HG02884 (cell line): ENCODE data around the gene TMEM178A.
"Not testable (repeated sequence)": the region's sequence is repeated elsewhere in the genome, so short reads cannot be mapped to it uniquely, and the experiment has no call there.

Experiments used
- ATAC-seq: cut with Tn5 transposase; IDR thresholded peaks from one replicate; pipeline ENCODE4 v1.9.1; 2021; ENCODE audit warnings: mild to moderate bottlenecking, moderate library complexity; ENCODE audit not compliant: unreplicated experiment

Gene TMEM178A

GRCh38 chr2:39665811-39666490 is at the start of gene TMEM178A:
TMEM178A (plus strand) TSS chr2:39665917; CDS start chr2:39665975, 58 bp downstream.
- ATAC-seq, result no peak

DNA sequence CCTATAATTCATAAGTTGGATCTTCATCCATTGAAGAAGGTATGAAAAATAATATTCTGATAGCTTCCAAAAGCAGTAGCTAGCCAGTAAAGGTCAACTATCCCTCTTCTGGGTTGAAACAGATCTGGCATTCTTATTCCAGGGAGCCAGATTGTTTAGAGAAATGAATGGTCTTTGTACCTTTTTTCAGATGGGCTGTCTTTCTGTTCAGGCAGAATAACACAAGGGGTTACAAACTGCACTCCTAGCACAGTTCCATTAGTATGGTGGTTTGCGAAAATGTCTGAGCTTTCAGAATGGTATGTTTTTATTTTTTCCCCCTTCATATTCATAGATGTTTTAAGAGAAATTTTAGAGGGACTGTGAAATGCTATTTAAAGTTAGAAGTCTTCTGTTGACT is 47.5 kb upstream of the TMEM178A start:
- ATAC-seq, result no peak

- ATAC-seq, result no peak
Observed at GRCh38 chr2:39618736-39619135, 47.0 kb upstream of the TMEM178A start.

GRCh38 chr2:39620067-39620466 is 45.6 kb upstream of the TMEM178A start:
- no peak for ATAC-seq

GRCh38 chr2:39621596-39621995 is 44.1 kb upstream of the TMEM178A start:
- no peak for ATAC-seq

GRCh38 chr2:39622860-39623259 is 42.9 kb upstream of the TMEM178A start:
- ATAC-seq, result no peak

DNA sequence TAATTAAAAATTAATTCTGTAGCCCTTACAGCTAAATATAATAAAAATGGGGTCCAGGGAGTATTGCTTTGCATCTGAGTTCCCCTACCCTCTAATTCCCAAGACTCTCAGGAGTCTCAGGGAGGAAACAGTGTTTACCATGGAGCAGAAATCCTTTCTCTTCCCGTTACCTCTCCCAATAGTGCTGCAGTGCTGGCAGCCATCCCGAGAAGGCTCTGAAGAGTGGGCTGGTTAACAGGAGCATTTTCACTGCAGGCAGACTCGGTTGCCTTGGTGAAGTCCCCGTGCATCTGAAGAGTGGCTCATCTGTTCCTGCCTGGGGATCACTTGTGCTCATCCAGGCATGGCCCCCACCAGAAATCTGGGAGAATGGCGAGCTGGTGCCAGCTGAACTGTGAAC is 41.8 kb upstream of the TMEM178A start:
- no peak for ATAC-seq

GRCh38 chr2:39625193-39625926 is 40.4 kb upstream of the TMEM178A start:
- no peak for ATAC-seq

GRCh38 chr2:39625927-39626270 is 39.8 kb upstream of the TMEM178A start:
- ATAC-seq, result no peak

- ATAC-seq, result not testable (repeated sequence)
Observed at GRCh38 chr2:39628346-39628745, 37.4 kb upstream of the TMEM178A start.

GRCh38 chr2:39629646-39630045 is 36.1 kb upstream of the TMEM178A start:
- no peak for ATAC-seq

DNA sequence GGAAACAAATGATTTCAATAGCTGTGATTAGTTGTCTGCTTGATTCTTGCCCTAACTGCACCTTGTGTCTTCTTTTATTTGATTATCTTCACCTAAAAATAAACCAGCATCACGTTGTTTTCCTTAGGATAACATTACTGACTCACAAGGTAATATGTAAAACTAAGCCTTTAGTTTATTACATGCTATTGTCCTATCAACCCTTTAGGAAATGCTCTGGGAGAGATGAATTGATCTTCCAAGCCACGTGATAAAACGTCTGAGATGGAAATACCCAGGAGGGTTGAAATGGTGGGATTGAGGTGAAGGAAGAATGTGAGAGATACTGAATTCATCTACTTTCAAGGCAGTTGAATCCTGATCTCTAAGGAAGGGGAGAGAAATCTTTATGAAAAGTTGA is 34.5 kb upstream of the TMEM178A start:
- ATAC-seq, result no peak

DNA sequence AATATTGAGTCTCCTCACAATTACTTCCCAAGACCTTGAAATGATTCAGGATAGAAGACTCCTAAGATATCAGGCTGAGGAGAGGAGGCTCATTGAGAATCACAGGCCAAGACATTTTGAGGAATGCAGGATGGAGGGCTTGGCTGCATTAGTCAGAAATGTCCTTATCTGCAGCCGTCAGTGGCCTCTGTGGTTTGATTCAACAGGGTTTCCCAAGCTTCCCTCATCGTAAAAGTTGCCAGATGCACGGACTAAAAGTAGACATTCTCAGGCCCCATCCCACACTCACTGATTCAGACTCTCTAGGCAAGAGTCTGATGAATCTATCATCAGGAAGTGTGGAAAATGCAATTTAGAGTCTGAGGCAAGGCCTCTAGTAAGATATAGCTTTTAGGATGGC is 34.0 kb upstream of the TMEM178A start:
- no peak for ATAC-seq

- ATAC-seq, result no peak
Observed at GRCh38 chr2:39632876-39633275, 32.8 kb upstream of the TMEM178A start.

DNA sequence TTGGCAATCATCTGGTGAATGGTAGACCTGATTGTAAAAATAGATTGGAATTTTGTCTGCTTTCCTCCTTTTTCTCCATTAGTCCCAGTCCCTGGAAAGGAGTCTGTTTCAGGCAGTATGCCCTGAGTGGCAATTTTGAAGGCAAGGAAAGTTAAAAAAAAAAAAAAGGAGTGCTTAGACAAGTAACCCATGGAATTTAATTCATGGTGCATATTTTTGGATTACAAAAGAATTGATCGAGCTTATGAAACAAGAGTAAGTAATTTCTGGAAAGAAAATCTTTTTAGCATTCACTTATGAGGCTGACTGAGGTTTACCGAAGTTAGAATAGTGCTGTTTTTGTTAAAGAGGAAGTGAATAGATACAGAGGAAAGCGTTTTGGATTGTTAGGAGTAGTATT is 29.4 kb upstream of the TMEM178A start:
- ATAC-seq, result no peak

DNA sequence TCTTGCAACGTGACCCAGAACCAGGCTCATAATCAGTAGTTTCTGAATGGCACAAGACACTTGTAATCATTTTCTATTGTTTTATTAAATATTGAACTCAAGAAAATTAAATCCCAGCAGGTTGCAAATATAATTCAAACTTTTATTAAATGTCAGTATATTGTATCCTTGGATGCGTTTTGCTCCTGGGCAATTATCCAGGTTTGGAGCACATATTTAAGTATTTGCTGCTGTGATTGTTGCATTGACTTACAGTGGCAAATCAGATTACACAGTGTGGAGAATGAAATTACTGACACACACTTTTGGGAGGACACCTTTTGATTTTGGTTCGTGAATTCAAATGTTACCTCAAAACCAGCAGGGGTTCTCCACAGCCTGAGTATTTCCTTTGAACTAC is 27.1 kb upstream of the TMEM178A start:
- ATAC-seq, result no peak

- no peak for ATAC-seq
Observed at GRCh38 chr2:39640107-39640506, 25.6 kb upstream of the TMEM178A start.

DNA sequence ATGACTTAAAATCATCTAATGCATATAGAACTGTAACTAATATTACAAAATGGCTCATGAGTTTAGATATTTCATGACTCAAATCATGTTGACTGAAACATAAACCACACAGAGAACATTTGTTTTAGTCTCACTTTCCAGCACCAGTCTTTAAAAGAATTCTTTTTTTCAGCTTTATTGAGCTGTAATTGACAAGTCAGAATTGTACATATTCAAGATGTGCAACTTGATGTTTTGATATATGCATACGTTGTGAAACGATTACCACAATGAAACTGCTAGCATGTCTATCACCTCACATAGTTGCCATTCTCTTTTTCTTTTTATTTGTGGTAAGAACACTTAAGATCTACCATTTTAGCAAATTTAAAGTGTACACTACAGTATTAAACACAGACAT is 25.0 kb upstream of the TMEM178A start:
- no peak for ATAC-seq

DNA sequence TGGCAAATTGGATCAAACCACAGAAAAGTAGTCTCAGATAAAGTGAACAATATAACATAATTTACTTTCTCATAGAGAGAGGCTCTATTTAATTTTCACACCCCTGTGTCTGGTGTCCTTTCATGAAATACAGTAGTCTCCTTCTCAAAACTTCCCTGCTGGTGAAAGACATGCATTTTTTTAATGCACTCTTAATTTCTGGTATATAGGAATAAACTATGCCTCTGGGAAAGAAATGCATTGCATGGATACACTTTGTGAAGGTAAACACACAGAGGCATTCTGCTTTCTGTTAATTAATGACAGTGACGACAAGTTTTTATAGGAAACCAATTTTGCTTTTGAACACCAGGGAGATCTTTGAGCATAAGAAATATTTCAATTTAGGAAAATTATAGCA is 24.1 kb upstream of the TMEM178A start:
- ATAC-seq, result no peak

- no peak for ATAC-seq
Observed at GRCh38 chr2:39642051-39642718, 23.5 kb upstream of the TMEM178A start.

GRCh38 chr2:39645826-39646225 is 19.9 kb upstream of the TMEM178A start:
- no peak for ATAC-seq

GRCh38 chr2:39646267-39646666 is 19.4 kb upstream of the TMEM178A start:
- ATAC-seq, result no peak
